Mammary epithelial cell (primary cell): ENCODE results near the gene TECTA.

Experiments
- EZH2 ChIP-seq: IDR thresholded peaks from 2 replicates; pipeline ENCODE4 v1.6.1; 2012; ENCODE audit warnings: low read length, inconsistent platforms, borderline replicate concordance
- TF ChIP-seq, protein P1 (sequence below), 2 donors: IDR thresholded peaks in 1 of 2; conservative IDR thresholded peaks in 1 of 2; 2 replicates each; pipeline ENCODE4 v1.5.1; 2011 to 2012; ENCODE audit warnings: inconsistent platforms in 2 of 2, low read length in 2 of 2, mild to moderate bottlenecking in 2 of 2, control low read depth in 1 of 2, low read depth in 1 of 2; ENCODE audit not compliant: insufficient read depth in 1 of 2; ENCODE audit errors: extremely low read depth in 1 of 2

DNA sequence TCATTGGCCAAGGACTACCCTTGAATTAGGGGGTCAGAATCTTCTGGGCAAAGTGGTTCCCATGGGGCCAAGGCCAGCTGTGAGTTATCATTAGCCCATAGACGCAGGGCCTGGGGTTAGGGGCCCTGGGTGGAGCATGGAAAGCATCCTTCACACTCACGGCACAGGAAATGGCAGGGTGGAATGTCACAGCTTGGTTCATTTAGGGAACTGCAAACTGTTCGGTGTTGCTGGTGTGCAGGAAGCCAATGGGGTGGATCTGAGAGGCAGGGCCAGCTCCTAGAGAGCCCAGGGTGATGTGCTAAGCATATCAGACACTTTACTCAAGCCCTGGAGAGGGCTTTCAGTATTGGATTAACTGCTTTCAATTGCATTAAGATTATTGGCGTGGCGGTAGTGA, 42.9 kb downstream of the TECTA start:
- TF ChIP-seq, protein P1, sequence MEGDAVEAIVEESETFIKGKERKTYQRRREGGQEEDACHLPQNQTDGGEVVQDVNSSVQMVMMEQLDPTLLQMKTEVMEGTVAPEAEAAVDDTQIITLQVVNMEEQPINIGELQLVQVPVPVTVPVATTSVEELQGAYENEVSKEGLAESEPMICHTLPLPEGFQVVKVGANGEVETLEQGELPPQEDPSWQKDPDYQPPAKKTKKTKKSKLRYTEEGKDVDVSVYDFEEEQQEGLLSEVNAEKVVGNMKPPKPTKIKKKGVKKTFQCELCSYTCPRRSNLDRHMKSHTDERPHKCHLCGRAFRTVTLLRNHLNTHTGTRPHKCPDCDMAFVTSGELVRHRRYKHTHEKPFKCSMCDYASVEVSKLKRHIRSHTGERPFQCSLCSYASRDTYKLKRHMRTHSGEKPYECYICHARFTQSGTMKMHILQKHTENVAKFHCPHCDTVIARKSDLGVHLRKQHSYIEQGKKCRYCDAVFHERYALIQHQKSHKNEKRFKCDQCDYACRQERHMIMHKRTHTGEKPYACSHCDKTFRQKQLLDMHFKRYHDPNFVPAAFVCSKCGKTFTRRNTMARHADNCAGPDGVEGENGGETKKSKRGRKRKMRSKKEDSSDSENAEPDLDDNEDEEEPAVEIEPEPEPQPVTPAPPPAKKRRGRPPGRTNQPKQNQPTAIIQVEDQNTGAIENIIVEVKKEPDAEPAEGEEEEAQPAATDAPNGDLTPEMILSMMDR (conservative IDR thresholded peaks at IDR 0.05 in 1 of 2, IDR thresholded peaks at IDR 0.05 in 1 of 2; ENCODE audit: extremely low read depth in 1 of 2, insufficient read depth in 1 of 2, low read depth in 1 of 2, low read length in 2 of 2) = no peak
- TF ChIP-seq EZH2 = no peak
